Measurements from ENCODE around the gene OLA1.

The OLA1 gene

DNA sequence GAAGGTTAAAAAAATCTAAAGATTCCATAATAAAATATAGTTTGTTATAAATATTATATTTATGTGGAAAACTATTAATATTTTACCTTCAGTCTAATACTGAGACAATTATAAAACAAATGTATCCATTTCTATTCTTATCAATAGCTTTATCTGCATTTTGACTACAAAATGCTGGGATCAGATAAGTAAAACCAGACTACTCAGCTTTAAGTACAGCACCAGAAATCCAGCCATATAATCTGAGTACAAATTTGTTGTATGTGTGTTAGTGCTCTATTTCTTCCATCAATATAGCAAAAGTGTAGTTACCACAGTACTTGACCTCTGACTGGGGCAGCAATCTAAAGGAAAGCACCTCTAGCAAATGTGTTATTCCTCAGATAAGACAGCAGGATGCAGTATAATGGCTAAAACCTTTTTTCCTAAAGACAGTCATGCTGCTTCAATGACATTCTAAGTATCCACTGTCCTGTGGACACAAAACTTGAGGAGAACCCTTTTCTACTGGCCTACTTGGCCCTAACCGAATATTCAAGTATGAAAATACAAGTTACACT is 68.1 kb downstream of the OLA1 start:
- DNase-seq = no peak

DNA sequence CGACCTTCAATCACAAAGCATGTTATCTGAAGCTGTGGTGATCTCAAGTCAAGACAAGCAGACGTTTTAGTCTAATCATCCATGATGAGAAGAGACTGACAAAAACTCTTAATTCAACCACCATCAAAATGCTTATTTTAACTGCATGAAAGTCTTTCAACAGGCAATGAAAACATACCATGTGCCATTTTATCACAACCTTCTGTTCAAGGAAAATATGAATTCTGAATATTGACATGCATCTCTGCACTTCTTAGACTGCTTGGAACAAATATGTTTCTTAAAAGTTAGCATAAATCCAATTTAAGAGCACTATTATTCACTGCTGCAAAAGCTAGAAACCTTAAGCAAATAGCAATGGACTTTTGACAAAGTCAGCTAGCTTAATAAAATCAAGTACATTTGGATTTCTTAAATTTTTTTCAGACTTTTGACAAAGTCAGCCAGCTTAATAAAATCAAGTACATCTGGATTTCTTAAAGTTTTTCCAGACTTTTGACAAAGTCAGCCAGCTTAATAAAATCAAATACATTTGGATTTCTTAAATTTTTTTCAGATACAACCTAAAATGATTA is 70.9 kb downstream of the OLA1 start:
- DNase-seq = no peak

GRCh38 chr2:174176898-174177297 is 71.4 kb downstream of the OLA1 start:
- no peak for DNase-seq

DNA sequence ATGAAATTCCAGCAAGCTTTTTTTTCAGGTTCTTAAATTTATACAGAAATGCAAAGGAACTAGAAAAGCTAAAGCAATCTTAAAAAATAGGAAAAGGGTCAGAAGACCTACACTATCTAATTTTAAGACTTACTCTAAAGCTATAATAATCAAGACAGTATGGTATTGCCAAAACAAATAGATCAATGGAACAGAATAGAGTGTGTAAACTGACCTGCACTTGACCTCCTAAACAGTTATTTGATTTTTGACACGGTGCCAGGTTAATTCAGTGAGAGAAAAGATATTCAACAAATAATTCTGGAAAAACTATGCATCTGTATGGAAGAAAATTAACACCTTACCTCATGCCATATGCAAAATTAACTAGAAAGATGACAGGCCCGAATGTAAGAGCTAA is 73.6 kb downstream of the OLA1 start:
- no peak for DNase-seq

- DNase-seq = no peak
Measured at GRCh38 chr2:174172802-174173355, 75.5 kb downstream of the OLA1 start.

GRCh38 chr2:174171686-174172445 is 76.5 kb downstream of the OLA1 start:
- no peak for DNase-seq

DNA sequence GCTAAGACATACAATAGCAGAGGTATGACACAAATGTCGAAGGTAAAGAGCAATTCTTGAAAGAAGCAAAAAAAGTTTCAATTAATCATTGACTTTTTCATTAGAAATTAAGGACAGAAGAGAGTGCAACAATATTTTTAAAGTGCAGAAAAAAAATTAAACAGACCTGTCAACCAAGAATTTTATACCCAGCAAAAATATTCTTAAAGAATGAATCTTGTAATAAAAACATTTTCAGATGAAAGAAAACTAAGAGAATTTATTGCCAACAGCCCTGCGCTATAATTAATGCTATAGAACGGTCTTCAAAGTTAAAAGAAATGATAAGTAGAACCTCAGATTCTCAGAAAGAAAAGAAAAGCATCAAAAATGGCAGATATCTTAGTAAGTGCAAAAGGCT is 79.0 kb downstream of the OLA1 start:
- no peak for DNase-seq

- no peak for DNase-seq
Measured at GRCh38 chr2:174166261-174166660, 82.1 kb downstream of the OLA1 start.

- no peak for DNase-seq
Measured at GRCh38 chr2:174161490-174161889, 86.8 kb downstream of the OLA1 start.

GRCh38 chr2:174158003-174158402 is 90.3 kb downstream of the OLA1 start:
- peak in 8 of 56 donors; percentile 2 to 31 (median 6) for DNase-seq

- no peak for DNase-seq
Measured at GRCh38 chr2:174157053-174157452, 91.3 kb downstream of the OLA1 start.

- no peak for DNase-seq
Measured at GRCh38 chr2:174153757-174154680, 94.3 kb downstream of the OLA1 start.

DNA sequence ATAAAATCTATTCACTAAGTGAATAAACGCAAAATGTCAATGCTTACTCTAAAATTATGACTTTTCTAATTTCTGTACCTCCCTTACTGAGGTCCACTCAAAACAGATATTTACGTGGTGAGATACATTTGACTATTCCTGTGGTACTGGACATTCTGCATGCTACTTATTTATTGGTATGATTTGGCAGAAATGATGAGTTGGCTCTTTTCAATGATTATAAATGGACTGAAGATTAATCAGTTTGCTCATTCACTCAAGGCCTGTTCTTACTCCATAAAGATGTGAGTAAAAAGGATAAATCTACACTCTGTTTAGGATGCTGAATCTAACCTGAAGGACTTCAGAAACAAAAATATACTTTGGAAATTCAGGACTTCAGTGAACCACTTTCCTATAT is 98.8 kb downstream of the OLA1 start:
- DNase-seq = no peak

GRCh38 chr2:174148833-174149232 is 99.5 kb downstream of the OLA1 start:
- no peak for DNase-seq

- no peak for DNase-seq
Measured at GRCh38 chr2:174145827-174146226, 102.5 kb downstream of the OLA1 start.

GRCh38 chr2:174142290-174142689 is 106.0 kb downstream of the OLA1 start:
- no peak for DNase-seq

DNA sequence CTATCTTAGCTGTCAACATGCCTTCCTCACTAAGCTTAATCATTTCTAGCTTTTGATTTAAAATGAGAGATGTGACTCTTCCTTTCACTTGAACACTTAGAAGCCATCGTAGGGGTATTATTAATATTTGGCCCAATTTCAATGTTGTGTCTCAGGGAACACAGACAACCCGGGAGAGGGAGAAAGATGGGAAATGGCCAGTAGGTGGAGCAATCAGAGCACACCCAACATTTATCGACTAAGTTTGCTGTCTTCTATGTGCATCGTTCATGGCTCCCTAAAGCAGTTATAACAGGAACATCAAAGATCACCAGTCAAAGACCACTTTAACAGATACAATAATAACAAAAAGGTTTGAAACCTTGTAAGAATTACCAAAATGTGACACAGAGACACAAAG is 110.2 kb downstream of the OLA1 start:
- DNase-seq = no peak

DNA sequence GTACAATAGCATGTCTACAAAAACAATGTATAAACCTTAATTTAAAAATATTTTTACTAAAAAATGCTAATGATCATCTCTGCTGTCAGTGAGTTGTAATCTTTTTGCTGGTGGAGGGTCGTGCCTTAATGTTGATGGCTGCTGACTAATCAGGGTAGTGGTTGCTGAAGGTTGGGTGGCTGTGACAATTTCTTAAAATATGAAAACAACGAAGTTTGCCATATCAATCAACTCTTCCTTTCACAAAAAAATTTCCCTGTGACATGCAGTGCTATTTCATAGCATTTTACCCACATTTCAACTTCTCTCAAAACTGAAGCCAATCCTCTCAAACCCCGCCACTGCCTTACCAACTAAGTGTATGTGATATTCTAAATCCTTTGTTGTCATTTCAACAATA is 112.4 kb downstream of the OLA1 start:
- no peak for DNase-seq

- no peak for DNase-seq
Measured at GRCh38 chr2:174125090-174125489, 123.2 kb downstream of the OLA1 start.

DNA sequence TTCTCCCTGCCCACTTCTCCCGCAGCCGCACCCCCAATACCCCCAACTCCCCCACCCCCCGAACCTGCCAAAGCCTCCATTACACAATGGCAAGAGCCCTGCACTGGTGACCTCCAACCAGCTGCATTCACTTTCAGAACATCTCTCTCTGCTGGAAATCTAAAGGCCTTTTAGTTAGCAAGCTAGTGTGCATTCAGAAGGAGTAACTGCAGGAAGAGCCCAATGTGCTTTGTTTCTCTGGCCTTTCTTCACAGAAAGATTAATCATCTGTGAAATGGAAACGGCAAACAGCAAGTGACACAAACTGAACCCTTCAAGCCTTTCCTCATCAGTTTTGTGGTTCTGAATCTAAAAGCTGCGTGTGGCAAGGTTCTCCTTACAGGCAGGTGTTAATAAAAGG is 124.2 kb downstream of the OLA1 start:
- no peak for DNase-seq

DNA sequence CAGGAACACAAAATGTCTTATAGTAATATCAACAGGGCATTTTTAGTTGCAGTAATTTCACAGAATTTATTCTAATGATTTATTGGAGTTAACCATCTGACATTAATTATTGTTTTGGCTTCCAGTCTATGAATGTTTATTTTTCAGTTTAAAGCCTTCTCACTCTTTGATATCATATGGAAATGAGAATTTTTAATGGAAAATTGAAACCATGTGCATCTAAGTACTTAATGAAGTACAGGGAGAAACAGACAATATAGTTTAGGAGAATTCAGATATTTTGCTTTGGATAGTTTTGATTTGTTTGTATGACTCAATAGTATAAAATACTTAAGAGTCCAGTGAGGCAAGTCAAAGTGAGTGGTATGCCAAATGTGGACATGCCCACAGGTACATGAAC is 126.1 kb downstream of the OLA1 start:
- DNase-seq = no peak

GRCh38 chr2:174121612-174122011 is 126.7 kb downstream of the OLA1 start:
- no peak for DNase-seq
